GM18867 (cell line): ENCODE measurements around the gene REV1.
"Not testable (repeated sequence)": the region's sequence is repeated elsewhere in the genome, so short reads cannot be mapped to it uniquely, and the experiment has no call there.

Experiments
- ATAC-seq: cut with Tn5 transposase; IDR thresholded peaks from one replicate; pipeline ENCODE4 v1.9.1; 2021; ENCODE audit warnings: mild to moderate bottlenecking, moderate library complexity; ENCODE audit not compliant: unreplicated experiment

REV1 gene

DNA sequence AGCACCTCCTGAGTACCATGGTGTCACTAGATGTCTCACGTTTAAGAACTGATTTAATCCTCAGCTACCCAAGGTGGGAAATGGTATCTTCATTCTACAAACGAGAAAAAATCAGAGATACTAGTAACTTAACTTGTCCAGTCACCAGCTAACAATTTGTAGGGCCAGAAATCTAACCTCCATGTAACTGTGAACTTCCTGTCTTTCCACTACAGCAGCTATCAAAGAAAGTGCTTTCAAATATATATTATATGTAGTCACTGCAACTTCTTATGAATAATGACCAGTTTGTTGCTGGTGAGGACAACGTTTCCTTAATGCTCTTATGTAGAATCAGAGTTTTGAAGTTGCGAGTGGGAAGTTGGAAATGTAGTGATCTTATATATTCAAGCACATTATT, 1.9 kb downstream of the REV1 start:
- no peak for ATAC-seq

GRCh38 chr2:99485824-99486223, 4.0 kb downstream of the REV1 start:
- ATAC-seq: no peak

GRCh38 chr2:99485411-99485810, 4.4 kb downstream of the REV1 start:
- no peak for ATAC-seq

DNA sequence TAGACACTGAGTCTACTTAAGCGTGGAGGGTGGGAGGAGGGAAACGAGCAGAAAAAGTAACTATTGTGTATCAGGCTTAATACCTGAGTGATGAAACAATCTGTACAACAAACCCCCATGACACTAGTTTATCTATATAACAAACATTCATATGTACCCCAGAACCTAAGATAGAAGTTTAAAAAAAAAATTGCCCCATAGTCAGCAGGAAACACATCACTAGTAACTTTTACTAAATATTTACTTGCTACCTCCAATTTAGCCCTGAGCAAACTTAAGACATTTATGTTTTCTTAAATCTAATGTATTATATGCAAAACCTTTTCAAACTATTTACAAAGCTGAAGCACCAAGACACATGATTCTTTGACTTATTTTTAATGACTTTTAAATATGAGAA, 5.6 kb downstream of the REV1 start:
- ATAC-seq: no peak

- no peak for ATAC-seq
Observed at GRCh38 chr2:99481941-99482340, 7.9 kb downstream of the REV1 start.

GRCh38 chr2:99481527-99481926, 8.3 kb downstream of the REV1 start:
- ATAC-seq: no peak

DNA sequence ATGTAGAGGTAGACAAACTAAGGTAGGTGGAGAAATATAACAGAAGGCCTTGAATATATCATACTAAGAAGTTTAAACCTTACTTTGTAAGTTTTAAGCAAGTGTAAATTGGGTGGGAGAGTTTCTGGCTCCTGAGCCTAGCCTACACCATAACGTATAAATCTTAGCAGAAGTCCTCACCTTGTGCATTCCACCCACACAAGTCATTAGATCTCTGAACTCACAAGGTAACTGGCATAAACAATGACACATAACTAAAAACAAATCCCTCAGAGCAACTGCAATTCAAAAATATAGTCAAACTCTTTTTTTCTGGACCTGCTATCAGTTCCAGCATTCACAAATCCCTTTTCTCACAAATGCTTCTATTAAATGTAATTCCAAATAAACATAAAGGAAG, 9.4 kb downstream of the REV1 start:
- no peak for ATAC-seq

DNA sequence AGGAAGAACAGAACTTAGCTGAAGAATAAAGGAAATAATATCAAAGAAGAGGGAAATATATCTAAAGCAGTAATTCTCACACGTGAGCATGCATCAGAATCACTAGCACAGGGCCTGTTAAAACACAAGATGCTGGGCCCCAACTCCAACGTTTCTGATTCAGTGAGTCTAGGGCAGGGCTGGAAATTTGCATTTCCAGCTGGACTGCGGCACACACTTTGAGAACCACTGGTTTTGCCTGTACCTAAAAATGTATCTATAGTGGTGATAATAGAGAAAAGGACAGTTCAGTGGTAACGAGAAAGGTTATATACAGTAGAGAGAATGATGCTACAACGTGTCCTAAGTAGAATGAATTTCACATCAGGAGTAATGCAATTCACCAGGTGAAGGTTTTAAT, 11.2 kb downstream of the REV1 start:
- ATAC-seq: no peak

- no peak for ATAC-seq
Observed at GRCh38 chr2:99477054-99477453, 12.8 kb downstream of the REV1 start.

DNA sequence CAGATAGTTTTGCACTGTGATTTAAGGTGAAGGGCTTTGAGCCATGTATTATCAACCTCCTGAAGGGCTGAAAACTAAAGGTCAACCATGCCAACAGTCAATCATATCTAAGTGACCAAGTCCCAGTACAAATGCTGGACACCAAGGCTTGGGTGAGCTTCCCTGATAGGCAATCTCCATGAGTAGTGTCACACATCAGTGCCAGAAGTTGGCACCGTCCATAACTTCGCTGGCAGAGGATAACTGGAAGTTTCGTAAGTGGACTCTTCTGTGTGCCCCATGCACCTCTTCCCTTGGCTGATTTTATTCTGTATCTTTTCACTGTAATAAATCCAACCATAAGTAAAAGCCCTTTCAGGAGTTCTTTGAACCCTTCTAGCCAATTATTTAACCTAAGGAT, 13.2 kb downstream of the REV1 start:
- no peak for ATAC-seq

DNA sequence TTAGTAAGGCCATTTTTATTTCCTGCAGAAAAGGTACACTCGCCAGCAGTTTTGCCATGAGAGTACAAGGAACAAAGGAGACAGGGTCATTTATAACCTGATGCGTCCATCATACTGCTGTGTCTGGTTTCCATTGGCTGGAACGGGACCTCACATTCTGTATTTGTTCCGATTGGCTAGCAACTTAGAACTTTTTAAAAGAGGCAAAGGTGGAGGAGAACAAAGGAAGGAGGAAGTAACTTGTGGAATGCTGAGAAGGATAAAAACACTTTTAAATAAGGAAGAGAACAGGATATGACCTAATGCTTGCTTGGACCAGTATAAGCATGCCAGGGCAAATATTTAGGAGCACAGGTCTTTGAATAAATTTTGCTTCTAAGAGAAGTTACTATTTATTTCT, 14.7 kb downstream of the REV1 start:
- ATAC-seq: not testable (repeated sequence)

- ATAC-seq: no peak
Observed at GRCh38 chr2:99473518-99474083, 16.2 kb downstream of the REV1 start.

GRCh38 chr2:99472600-99472960, 17.2 kb downstream of the REV1 start:
- no peak for ATAC-seq

DNA sequence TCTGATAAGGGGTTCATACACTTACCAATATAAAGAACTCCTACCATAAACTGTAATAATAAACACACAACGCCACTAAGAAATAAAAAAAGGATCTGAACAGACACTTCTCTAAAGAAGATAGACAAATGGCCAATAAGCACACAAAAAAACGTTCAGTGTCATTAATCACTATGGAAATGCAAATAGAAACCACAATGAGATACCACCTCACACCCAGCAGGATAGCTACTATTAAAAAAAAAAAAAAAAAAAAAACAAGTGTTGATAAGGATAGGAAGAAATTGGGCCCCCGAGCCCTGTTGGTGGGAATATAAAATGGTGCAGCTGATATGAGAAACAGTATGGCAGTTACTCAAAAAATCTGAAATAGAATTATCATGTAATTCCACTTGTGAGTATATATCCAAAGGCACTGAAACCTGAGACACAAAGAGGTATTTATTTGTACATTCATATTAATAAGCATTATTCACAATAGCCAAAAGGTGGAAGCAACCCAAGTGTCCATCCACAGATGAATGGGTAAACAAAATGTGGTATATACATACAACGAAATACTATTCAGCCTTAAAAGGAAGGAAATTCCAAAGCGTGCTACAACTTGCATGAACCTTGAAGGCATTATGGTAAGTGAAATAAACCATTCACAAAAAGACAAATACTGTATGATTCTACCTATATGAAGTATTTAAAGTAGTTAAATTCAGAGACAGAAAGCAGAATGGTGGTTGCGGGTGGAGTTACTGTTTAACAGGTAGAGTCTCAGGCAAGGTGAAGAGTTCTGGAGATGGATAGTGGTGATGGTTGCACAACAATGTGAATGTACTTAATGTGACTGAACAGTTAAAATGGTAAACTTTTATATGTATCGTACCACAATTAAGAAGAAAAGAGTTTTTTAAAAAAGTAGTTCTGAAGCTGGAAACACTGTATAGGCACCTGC, 17.9 kb downstream of the REV1 start:
- ATAC-seq: no peak

DNA sequence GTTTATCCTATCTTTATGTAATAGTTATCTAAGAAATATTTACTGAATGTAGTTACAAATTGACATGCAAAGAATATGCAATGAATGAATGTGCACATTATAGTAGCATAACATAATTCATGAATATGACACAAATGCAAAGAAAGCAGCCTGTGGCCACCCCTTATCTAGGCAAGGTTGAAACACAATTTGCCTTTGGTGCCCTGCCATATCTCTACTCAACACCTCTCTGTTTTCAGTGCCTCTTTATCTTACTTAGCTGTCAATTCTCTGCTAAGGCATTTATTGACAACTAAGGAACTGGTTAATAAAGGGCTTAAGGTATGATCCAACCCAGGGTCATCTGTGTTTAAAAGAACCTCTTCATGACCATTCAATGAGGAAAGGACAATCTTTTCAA, 18.9 kb downstream of the REV1 start:
- no peak for ATAC-seq

GRCh38 chr2:99470459-99470858, 19.4 kb downstream of the REV1 start:
- ATAC-seq: not testable (repeated sequence)

DNA sequence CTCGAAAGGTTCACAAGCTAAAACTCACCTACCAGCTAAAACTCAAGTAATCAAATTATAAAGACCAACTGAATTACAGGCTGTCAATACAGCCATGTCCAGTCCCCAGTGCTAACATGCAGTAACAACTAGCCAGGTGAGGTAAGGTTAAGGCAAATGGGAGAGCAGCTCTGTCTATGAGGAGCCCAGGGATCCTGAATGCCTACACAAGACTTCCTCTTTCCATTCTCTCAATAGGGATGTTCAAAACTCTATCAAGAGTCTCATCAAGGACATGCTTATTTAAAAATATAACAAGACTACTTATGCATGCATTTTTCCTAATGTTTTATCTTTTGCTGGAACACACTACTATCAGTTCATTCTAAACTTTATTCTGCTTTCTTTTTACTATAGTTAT, 20.4 kb downstream of the REV1 start:
- ATAC-seq: no peak

DNA sequence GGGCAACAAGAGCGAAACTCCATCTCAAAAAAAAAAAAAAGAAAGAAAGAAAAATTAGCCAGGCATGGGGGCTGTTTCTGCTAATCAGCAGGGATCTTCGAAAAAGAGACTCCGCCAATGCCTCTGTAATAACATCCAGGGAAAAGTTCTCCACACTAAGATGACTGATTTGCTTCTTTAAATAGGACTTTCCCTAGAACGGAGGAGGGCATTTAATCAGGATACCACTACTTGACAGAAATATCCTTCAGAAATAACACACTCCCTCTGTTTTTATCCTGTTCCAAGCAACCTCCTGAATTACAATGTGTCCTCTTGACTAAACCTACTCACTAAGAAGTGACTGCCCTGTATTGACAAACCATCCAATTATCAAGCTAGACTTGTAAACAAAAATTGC, 21.7 kb downstream of the REV1 start:
- ATAC-seq: no peak

DNA sequence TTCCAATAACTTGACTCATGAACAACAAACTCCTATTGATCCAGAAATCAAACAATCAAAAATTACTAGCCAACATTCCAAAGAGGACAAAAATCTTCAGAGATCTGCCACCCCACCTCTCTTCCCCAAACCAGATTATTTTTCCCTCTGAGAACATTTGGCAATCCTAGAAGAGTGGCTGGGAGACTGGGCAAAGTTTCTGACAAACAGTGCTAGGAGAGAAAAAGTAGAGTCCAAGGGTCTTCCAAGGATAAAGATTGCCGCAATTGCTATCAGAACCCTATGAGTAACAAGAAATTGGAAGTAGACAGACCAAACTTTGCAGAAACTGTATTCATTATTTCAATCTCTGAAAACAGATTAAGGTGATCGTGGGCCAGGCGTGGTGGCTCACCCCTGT, 22.4 kb downstream of the REV1 start:
- no peak for ATAC-seq

- no peak for ATAC-seq
Observed at GRCh38 chr2:99461828-99462483, 27.9 kb downstream of the REV1 start.

DNA sequence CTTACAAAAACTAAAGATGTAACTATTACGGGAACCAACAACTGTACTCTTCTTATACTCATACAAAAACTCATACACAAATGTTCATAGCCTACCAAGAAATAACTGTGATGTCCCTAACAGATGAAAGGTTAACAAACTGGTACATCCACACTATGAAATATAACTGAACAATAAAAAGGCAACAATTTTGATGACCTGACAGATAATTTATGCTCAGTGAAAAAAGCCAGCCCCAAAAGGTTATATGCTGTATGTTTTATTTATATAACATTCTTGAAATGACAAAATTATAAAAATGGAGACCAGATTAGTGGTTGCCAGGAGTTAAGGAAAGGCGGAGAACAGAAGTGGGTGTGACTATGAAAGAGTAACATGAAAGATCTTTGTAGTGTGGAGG, 31.3 kb downstream of the REV1 start:
- ATAC-seq: no peak

DNA sequence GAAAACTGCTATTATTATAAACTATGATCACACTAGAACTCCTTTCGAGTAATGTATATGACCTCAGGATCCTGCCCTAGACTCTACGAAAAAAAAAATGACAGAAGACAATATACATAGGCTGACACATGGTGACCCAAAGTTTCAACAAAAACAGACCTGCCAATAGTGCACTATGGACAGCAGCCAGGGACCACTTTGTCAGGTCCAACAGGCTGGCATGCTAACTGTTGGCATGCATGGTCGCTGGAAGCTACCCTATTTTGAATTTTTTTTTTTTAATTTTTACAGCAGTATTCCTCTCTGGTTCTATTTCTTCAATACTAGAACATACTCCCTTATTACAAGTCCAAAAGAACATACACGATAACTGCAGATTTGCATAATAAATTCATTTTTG, 38.1 kb downstream of the REV1 start:
- ATAC-seq: no peak
